SK-N-SH (cell line): ENCODE measurements around the gene MYOZ2. TPM values are rescaled to one million over a fixed set of nuclear protein-coding genes. Genes with fewer than 3 reads are reported as not detected.

Experiments
- CTCF ChIA-PET: fragments of 300-600, 350-600 bp; formaldehyde crosslinking; extraction: SDS; loops from one replicate; lab custom pipeline; 2021; lab: Yijun Ruan, JAX
- POLR2A ChIA-PET: fragments of 350-600 bp; sonication (Branson Sonifier 250); formaldehyde crosslinking; extraction: SDS; loops from one replicate; lab custom pipeline; 2020; ENCODE audit warnings: antibody characterized with exemption, inconsistent platforms; lab: Yijun Ruan, JAX
- DNase-seq: peaks from one replicate; pipeline ENCODE4 v3.0.0; 2012
- H2AFZ ChIP-seq: fragments of 200-600 bp; sonication (generic); 2 replicates; pipeline ENCODE4 v1.8.1; 2016; ENCODE audit warnings: antibody characterized with exemption, mild to moderate bottlenecking, low read depth
- H3F3A ChIP-seq: fragments of 200-600 bp; sonication (generic); replicated peaks from 2 replicates; pipeline ENCODE3; 2016; ENCODE audit warnings: antibody characterized with exemption, mild to moderate bottlenecking; ENCODE audit not compliant: insufficient read depth
- H3K27ac ChIP-seq, 2 experiments: fragments of 200-500 bp in 1 of 2; fragments of 200-600 bp in 1 of 2; sonication (Bioruptor generic) in 1 of 2; sonication (generic), shearing (Covaris generic) in 1 of 2; 2 replicates each; pipeline versions ENCODE4 v1.5.1 to v1.6.1; 2014 to 2016; ENCODE audit warnings: low read depth in 2 of 2, inconsistent platforms in 1 of 2, low read length in 1 of 2, mild to moderate bottlenecking in 1 of 2, mixed read lengths in 1 of 2
- H3K27me3 ChIP-seq: fragments of 200-600 bp; sonication (generic), shearing (Covaris generic); 2 replicates; pipeline ENCODE4 v1.6.1; 2016; ENCODE audit warnings: mixed run types; ENCODE audit not compliant: insufficient read depth
- H3K36me3 ChIP-seq, 2 experiments: fragments of 200-500 bp in 1 of 2; fragments of 200-600 bp in 1 of 2; sonication (Bioruptor generic) in 1 of 2; sonication (generic) in 1 of 2; replicated peaks in 1 of 2; 2 replicates each; pipeline versions ENCODE3 to v1.5.1; 2014 to 2016; ENCODE audit warnings: low read length in 1 of 2, mild to moderate bottlenecking in 1 of 2; ENCODE audit not compliant: insufficient read depth in 2 of 2, control insufficient read depth in 1 of 2
- H3K4me1 ChIP-seq, 2 experiments: fragments of 200-500 bp in 1 of 2; fragments of 200-600 bp in 1 of 2; sonication (Bioruptor generic) in 1 of 2; sonication (generic), shearing (Covaris generic) in 1 of 2; 2 replicates each; pipeline versions ENCODE4 v1.5.1 to v1.6.1; 2014 to 2016; ENCODE audit warnings: low read depth in 1 of 2, low read length in 1 of 2, mixed run types in 1 of 2; ENCODE audit not compliant: insufficient read depth in 2 of 2, control insufficient read depth in 1 of 2
- H3K4me2 ChIP-seq: fragments of 200-600 bp; sonication (generic), shearing (Covaris generic); 2 replicates; pipeline ENCODE4 v1.6.1; 2017; ENCODE audit warnings: mixed run types
- H3K4me3 ChIP-seq, 2 experiments: fragments of 200-500 bp in 1 of 2; fragments of 200-600 bp in 1 of 2; sonication (Bioruptor generic) in 1 of 2; sonication (generic), shearing (Covaris generic) in 1 of 2; 2 replicates each; pipeline versions ENCODE4 v1.5.1 to v1.8.1; 2014 to 2016; ENCODE audit warnings: low read depth in 2 of 2, inconsistent platforms in 1 of 2, low read length in 1 of 2, mild to moderate bottlenecking in 1 of 2, mixed read lengths in 1 of 2, moderate library complexity in 1 of 2
- H3K79me2 ChIP-seq: fragments of 200-600 bp; sonication (generic); 2 replicates; pipeline ENCODE4 v1.8.1; 2017; ENCODE audit warnings: mild to moderate bottlenecking; ENCODE audit not compliant: insufficient read depth
- H3K9ac ChIP-seq: fragments of 200-600 bp; sonication (generic); 2 replicates; pipeline ENCODE4 v1.6.1; 2017; ENCODE audit warnings: mixed run types
- H3K9me2 ChIP-seq: fragments of 200-600 bp; sonication (generic); 2 replicates; pipeline ENCODE4 v1.6.1; 2017; ENCODE audit warnings: mixed run types
- H3K9me3 ChIP-seq: fragments of 200-600 bp; sonication (generic); 2 replicates; pipeline ENCODE4 v1.6.1; 2017; ENCODE audit warnings: mixed run types, mild to moderate bottlenecking, moderate library complexity
- H4K20me1 ChIP-seq: fragments of 200-600 bp; sonication (generic); 2 replicates; pipeline ENCODE4 v1.6.1; 2017; ENCODE audit warnings: mild to moderate bottlenecking, mixed run types; ENCODE audit not compliant: insufficient read depth
- ELF1 ChIP-seq: IDR thresholded peaks from 2 replicates; pipeline ENCODE4 v1.4.0; 2012
- EZH2phosphoT487 ChIP-seq: fragments of 200-600 bp; sonication (generic); IDR thresholded peaks from 2 replicates; pipeline ENCODE4 v1.6.1; 2017; ENCODE audit warnings: low read depth, mixed run types, mild to moderate bottlenecking, antibody characterized with exemption, moderate library complexity, borderline replicate concordance
- FOSL2 ChIP-seq: IDR thresholded peaks from 2 replicates; pipeline ENCODE4 v1.4.0; 2012; ENCODE audit warnings: low read depth, mild to moderate bottlenecking, moderate library complexity, borderline replicate concordance
- FOXJ3 ChIP-seq: sonication (generic); formaldehyde crosslinking; IDR thresholded peaks from 2 replicates; pipeline ENCODE4 v1.5.1; 2020; ENCODE audit warnings: mild to moderate bottlenecking, missing genetic modification reagents
- GATA2 ChIP-seq: sonication (generic); formaldehyde crosslinking; IDR thresholded peaks from 2 replicates; pipeline ENCODE4 v1.5.0; 2020; ENCODE audit warnings: mild to moderate bottlenecking, missing genetic modification reagents
- JUND ChIP-seq: IDR thresholded peaks from 2 replicates; pipeline ENCODE4 v1.4.0; 2012
- MEF2A ChIP-seq: IDR thresholded peaks from 2 replicates; pipeline ENCODE4 v1.4.0; 2012; ENCODE audit warnings: low read depth, borderline replicate concordance
- NFIC ChIP-seq: IDR thresholded peaks from 2 replicates; pipeline ENCODE4 v1.4.0; 2012; ENCODE audit warnings: borderline replicate concordance
- NRF1 ChIP-seq: IDR thresholded peaks from 2 replicates; pipeline ENCODE4 v1.6.1; 2012; ENCODE audit warnings: low read depth, mild to moderate bottlenecking, low read length
- POLR2AphosphoS5 ChIP-seq: IDR thresholded peaks from 2 replicates; pipeline ENCODE4 v1.6.1; 2012; ENCODE audit warnings: low read depth, low read length
- TAF1 ChIP-seq: IDR thresholded peaks from 2 replicates; pipeline ENCODE4 v1.6.1; 2012; ENCODE audit warnings: low read depth, mild to moderate bottlenecking, low read length, moderate library complexity, borderline replicate concordance
- TCF12 ChIP-seq: IDR thresholded peaks from 2 replicates; pipeline ENCODE4 v1.4.0; 2012
- TEAD4 ChIP-seq: IDR thresholded peaks from 2 replicates; pipeline ENCODE4 v1.4.0; 2012; ENCODE audit warnings: mild to moderate bottlenecking, borderline replicate concordance; ENCODE audit not compliant: insufficient read depth
- WGBS: methylation state at CpG from one replicate; pipeline ENCODE4 v1.1.6; 2017; ENCODE audit warnings: low lambda C conversion rate; 5-methylcytosine and 5-hydroxymethylcytosine counted together
- polyA plus RNA-seq, 3 experiments: library from polyadenylated mRNA; depleted of rRNA; stranded (reverse); fragments of >200 nt; gene quantifications; 2 replicates each; pipeline ENCODE4 v1.2.3, GENCODE V29; 2012
- TF ChIP-seq, protein P1 (sequence below): fragments of 150-350 bp; IDR thresholded peaks from 2 replicates; pipeline ENCODE4 v1.6.1; 2016; ENCODE audit warnings: mild to moderate bottlenecking, low read depth, low read length
- TF ChIP-seq, protein P2 (sequence below): IDR thresholded peaks from 2 replicates; pipeline ENCODE4 v1.4.0; 2012; ENCODE audit warnings: low read depth, borderline replicate concordance
- TF ChIP-seq, protein P3 (sequence below): IDR thresholded peaks from 2 replicates; pipeline ENCODE4 v1.4.0; 2012; ENCODE audit warnings: low read depth
- TF ChIP-seq, protein P4 (sequence below): IDR thresholded peaks from 2 replicates; pipeline ENCODE4 v1.4.0; 2012; ENCODE audit warnings: low read depth, borderline replicate concordance
- TF ChIP-seq, protein P5 (sequence below): IDR thresholded peaks from 2 replicates; pipeline ENCODE4 v1.6.1; 2012; ENCODE audit warnings: mild to moderate bottlenecking, low read depth, low read length, moderate library complexity

Gene MYOZ2
- polyA plus RNA-seq, 1 of the 3 experiments (the other 2 are of a cell fraction) = 0.26 TPM

DNA sequence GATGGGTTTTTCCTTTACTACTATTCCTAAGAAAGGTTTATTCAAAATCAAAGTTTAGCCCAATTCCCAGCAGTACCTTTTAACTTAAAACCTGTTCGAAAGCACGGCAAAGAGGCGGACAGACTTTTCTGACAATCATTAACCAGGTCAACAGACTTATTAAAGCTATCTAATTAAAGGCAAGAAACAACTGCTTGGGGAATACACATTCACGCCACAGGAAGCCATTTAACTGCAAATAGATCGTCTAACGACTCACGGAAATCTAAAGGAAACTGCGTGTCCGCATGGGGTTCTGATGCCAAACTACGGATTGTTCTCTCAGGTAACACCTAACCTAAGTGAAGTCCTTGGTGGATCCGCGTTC is 76.2 kb downstream of the MYOZ2 start:
- WGBS = 2% methylated on average over 12 of the region's 12 CpGs
- peak overlapping the region; percentile 80 for H3K9ac ChIP-seq
- H3K4me2 ChIP-seq = peak overlapping the region; percentile 87
- peaks cover 33% of the 10 kb centered on the region for H3F3A ChIP-seq
- H3K4me3 ChIP-seq = peak overlapping the region; percentile 93 to 94
- H3K4me1 ChIP-seq = peaks cover 6 to 15% of the 10 kb centered on the region in 2 experiments
- H3K79me2 ChIP-seq = peaks cover 40% of the 10 kb centered on the region
- H2AFZ ChIP-seq = peak overlapping the region; percentile 54
- peak overlapping the region; percentile 92 to 94 for H3K27ac ChIP-seq
- peaks cover under 1 to 5% of the 10 kb centered on the region in 2 experiments for H3K36me3 ChIP-seq
- no peak for DNase-seq
- ChIA-PET CTCF (interaction anchor here (1.0 to 1.8 kb wide), 3 partner anchors 27 to 76 kb away, joined by 3 to 4 read pairs (median 3); no protein-coding TSS in a partner anchor), POLR2A (interaction anchor here (0.6 kb wide), 1 partner anchor 58 kb away, joined by 5 read pairs; no protein-coding TSS in a partner anchor)
- H3K27me3 ChIP-seq = no peaks in the 10 kb centered on the region
- no peaks in the 10 kb centered on the region for H3K9me2 ChIP-seq
- H4K20me1 ChIP-seq = no peaks in the 10 kb centered on the region
- no peaks in the 10 kb centered on the region for H3K9me3 ChIP-seq
- TF ChIP-seq, protein P1, sequence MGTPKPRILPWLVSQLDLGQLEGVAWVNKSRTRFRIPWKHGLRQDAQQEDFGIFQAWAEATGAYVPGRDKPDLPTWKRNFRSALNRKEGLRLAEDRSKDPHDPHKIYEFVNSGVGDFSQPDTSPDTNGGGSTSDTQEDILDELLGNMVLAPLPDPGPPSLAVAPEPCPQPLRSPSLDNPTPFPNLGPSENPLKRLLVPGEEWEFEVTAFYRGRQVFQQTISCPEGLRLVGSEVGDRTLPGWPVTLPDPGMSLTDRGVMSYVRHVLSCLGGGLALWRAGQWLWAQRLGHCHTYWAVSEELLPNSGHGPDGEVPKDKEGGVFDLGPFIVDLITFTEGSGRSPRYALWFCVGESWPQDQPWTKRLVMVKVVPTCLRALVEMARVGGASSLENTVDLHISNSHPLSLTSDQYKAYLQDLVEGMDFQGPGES = 0 out of 2 replicates have a peak, but pooled peaks have one; percentile 1
- no peak for TF ChIP-seq FOSL2

DNA sequence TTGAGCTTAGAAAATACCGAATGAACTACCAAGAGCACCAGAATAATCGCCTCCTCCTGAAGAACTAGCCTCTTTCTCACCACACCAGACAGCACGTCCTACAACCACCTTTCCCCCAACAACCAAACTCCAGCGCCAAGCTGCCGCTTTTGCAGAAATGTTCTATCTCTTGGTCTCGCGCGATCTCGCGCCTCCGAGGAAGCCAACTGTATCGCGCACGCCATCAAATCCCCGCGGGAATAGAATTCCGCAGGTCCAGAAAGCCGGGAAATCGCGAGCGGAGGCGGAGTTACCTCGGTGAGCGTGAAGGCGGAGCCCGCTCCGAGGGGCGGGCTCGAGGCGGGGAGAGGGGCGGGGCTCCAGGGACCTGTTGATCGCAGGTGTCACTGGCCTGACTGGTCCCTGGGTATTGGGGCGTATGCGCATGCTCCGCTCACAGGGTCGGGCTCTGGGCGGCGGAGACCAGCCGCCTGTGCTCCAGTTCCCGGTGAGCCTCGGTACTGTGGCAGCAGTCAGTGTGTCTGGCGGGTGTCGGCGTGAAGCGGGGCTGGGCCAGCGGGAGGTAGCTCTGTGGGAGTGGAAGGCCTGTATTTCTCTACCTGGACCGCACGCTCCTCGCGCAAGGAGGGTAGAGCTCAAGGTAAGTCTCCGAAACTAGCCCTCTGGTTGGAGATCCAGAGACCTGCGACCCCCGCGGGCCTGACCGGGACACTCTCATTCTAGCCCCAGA is 76.8 kb downstream of the MYOZ2 start, which contains the start of gene USP53:
Gene USP53 (plus strand): TSS at position 480 of the 730 bp plus-strand sequence. CDS start 27,047 bp downstream, outside the sequence.
- H3K9me2 ChIP-seq = no peaks in the 10 kb centered on the region
- peak; percentile 97 for DNase-seq
- no peaks in the 10 kb centered on the region for H3K9me3 ChIP-seq
- CTCF ChIA-PET = interaction anchor here (0.9 to 2.5 kb wide), 9 partner anchors 9 to 230 kb away, joined by 3 to 13 read pairs (median 3); no protein-coding TSS in a partner anchor
- H3K4me3 ChIP-seq = peak within 1 kb of the TSS; percentile 93 to 94
- H3K4me2 ChIP-seq = peak within 1 kb of the TSS; percentile 87
- no peaks in the 10 kb centered on the region for H3K27me3 ChIP-seq
- peak within 1 kb of the TSS; percentile 85 for H2AFZ ChIP-seq
- H3K79me2 ChIP-seq = peaks cover 46% of the 10 kb centered on the region
- no peaks in the 10 kb centered on the region for H4K20me1 ChIP-seq
- WGBS = 4% methylated on average over 10 of the region's 55 CpGs
- peaks cover 6 to 11% of the 10 kb centered on the region in 2 experiments for H3K4me1 ChIP-seq
- H3F3A ChIP-seq = peaks cover 28% of the 10 kb centered on the region
- POLR2A ChIA-PET = interaction anchor here (0.6 kb wide), 1 partner anchor 59 kb away, joined by 5 read pairs; no protein-coding TSS in a partner anchor
- H3K9ac ChIP-seq = peak within 1 kb of the TSS; percentile 80
- H3K36me3 ChIP-seq = peaks cover 4 to 8% of the 10 kb centered on the region in 2 experiments
- peak within 1 kb of the TSS; percentile 92 to 94 for H3K27ac ChIP-seq
- peak; percentile 3; the same call in 1 of the 2 replicates for TF ChIP-seq ELF1
- TF ChIP-seq, protein P2, sequence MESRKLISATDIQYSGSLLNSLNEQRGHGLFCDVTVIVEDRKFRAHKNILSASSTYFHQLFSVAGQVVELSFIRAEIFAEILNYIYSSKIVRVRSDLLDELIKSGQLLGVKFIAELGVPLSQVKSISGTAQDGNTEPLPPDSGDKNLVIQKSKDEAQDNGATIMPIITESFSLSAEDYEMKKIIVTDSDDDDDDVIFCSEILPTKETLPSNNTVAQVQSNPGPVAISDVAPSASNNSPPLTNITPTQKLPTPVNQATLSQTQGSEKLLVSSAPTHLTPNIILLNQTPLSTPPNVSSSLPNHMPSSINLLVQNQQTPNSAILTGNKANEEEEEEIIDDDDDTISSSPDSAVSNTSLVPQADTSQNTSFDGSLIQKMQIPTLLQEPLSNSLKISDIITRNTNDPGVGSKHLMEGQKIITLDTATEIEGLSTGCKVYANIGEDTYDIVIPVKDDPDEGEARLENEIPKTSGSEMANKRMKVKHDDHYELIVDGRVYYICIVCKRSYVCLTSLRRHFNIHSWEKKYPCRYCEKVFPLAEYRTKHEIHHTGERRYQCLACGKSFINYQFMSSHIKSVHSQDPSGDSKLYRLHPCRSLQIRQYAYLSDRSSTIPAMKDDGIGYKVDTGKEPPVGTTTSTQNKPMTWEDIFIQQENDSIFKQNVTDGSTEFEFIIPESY = peak; percentile 98
- TF ChIP-seq, protein P3, sequence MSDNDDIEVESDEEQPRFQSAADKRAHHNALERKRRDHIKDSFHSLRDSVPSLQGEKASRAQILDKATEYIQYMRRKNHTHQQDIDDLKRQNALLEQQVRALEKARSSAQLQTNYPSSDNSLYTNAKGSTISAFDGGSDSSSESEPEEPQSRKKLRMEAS = peak; percentile 82
- TF ChIP-seq EZH2phosphoT487 = no peak
- no peak for TF ChIP-seq NFIC
- no peak for TF ChIP-seq MEF2A
- no peak for TF ChIP-seq TEAD4
- TF ChIP-seq GATA2 (CRISPR knock-in tag) = peak; percentile 69
- peak; percentile 85 for TF ChIP-seq TAF1
- no peak; the same call in 1 of the 2 replicates for TF ChIP-seq JUND
- TF ChIP-seq TCF12 = no peak
- peak; percentile 78 for TF ChIP-seq NRF1
- TF ChIP-seq FOSL2 = no peak
- peak; percentile 97 for TF ChIP-seq POLR2AphosphoS5
- TF ChIP-seq, protein P4, sequence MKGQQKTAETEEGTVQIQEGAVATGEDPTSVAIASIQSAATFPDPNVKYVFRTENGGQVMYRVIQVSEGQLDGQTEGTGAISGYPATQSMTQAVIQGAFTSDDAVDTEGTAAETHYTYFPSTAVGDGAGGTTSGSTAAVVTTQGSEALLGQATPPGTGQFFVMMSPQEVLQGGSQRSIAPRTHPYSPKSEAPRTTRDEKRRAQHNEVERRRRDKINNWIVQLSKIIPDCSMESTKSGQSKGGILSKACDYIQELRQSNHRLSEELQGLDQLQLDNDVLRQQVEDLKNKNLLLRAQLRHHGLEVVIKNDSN = no peak
- TF ChIP-seq, protein P5, sequence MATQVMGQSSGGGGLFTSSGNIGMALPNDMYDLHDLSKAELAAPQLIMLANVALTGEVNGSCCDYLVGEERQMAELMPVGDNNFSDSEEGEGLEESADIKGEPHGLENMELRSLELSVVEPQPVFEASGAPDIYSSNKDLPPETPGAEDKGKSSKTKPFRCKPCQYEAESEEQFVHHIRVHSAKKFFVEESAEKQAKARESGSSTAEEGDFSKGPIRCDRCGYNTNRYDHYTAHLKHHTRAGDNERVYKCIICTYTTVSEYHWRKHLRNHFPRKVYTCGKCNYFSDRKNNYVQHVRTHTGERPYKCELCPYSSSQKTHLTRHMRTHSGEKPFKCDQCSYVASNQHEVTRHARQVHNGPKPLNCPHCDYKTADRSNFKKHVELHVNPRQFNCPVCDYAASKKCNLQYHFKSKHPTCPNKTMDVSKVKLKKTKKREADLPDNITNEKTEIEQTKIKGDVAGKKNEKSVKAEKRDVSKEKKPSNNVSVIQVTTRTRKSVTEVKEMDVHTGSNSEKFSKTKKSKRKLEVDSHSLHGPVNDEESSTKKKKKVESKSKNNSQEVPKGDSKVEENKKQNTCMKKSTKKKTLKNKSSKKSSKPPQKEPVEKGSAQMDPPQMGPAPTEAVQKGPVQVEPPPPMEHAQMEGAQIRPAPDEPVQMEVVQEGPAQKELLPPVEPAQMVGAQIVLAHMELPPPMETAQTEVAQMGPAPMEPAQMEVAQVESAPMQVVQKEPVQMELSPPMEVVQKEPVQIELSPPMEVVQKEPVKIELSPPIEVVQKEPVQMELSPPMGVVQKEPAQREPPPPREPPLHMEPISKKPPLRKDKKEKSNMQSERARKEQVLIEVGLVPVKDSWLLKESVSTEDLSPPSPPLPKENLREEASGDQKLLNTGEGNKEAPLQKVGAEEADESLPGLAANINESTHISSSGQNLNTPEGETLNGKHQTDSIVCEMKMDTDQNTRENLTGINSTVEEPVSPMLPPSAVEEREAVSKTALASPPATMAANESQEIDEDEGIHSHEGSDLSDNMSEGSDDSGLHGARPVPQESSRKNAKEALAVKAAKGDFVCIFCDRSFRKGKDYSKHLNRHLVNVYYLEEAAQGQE = 0 out of 2 replicates have a peak, but pooled peaks have one; percentile 46
- TF ChIP-seq FOXJ3 (CRISPR knock-in tag) = no peak
